ENCODE data around the gene SPTBN5.

SPTBN5 gene

DNA sequence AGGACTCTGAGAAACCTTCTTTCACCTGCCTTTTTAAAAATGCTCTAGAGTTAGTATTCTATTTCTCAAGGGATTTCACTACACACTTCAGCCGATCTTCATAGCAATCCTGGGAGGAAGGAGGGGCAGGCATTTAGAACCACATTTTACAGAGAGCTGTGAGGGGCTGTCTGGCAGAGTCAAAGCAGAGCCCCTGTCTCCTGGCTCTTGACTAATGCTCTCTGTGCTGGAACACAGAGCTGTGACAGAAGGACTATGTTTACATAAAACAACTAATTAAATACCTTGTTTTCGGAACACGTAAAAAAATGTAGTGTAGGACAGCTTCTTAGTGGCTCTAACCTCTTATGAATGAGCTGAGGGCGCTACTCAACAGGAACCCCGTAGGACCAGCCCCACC is 7.6 kb upstream of the SPTBN5 start:
- no peak for DNase-seq

DNA sequence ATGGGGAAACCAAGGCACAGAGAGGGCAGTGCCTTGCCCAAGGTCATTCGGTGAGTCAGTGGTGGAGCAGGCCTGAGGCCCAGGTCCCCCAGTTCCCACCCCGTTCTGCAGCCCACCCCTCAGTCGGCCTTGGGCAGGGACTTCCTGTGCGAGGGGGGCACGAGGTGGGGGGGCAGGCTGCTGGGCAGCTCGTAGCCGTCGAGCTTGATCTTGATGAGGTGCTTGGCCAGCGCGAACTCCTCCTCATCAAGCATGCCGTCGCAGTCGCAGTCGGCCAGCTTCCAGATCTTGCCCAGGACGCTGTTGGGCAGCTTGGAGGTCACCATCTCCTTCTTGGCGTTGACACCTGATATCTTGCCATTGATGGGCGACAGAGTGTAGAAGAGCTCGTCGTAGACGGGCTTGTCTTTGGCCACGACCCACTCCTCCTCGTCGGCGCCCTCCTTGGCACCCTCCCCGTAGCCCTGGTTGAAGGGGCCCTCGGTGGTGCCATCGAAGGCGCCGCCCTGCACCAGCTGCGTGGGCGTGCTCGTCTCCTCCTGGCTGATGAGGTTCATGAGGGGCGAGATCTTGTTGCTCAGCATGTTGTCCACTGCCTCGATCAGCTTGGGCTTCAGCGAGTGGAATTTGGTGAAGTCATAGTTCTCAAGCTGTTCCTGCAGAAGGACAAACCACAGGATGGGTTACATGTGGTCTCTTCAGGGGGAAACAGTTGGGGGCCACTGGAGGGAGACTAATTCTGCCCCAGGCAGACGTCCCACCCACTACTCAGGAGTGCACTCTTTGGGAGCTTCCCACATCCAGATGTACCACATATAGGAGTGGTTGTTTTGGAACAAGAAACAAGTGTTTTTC is 6.9 kb upstream of the SPTBN5 start:
- no peak for DNase-seq

DNA sequence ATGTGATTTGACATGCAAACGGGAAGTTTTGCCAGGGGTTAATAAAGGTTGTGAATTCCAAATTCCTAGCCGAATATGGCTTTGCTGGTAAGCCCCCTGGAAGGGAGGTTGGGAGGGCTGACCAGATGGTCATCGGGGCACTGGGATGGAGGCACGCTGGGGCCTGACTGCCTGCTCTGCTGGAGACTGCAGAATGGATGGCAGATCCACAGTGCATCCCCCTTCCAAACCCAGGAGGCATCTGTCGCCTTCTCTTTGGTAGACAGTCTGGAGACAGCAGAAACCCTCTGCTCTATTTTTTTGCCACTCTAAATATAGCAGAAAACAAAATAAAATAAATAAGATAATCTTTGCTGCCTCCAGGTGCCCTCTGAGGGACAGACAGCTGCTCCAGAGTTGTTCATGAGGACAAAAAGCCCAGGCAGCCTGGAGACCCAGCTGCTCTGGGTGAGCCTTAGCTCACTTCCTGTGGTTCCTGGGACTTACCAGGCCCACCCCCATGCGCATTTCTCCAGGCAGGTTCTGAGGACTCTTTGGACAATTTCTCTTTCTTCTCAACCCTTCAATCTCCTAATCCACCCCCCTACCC is 6.1 kb upstream of the SPTBN5 start:
- no peak for DNase-seq

DNA sequence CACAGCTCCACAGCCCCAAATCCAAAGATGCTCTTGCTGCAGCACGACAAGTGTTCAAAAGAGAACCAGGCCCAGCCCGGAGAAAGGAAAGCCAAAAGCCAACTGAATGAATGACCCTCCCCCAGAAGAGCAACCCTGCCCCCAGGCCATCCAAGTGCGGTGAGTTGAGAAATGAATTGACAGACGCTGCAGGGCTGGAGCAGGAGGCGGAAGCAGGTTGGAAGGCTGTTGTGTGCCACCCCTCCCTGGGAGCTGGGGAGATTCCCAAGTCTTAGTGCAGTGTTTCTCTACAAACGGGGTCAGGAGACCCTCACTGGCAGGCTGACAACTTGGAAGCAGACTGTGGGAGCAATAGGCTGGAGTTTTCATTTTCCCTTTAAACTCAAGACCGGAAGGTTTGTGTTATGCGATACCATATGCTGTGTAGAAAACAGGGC is 3.5 kb upstream of the SPTBN5 start:
- DNase-seq: no peak

DNA sequence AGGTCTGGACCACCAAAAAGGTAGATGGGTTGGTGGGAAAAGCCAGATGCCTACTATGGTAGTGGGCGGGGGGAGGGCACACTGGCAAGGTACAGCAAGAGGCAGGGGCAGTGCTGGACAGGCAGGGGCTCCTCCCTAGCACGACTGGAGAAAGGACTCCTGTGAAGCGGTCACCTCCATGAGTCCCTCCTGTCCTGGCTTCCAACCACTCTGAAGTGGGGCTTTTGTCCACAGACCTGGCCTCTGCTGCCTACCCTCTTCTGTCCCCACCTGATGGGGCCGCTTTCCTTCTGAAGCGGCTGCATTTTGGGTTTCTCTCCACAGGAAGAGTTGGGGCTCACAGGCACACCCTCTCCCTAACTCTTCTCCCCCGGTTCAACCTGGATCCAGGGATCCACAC is 2.7 kb upstream of the SPTBN5 start:
- DNase-seq: no peak

DNA sequence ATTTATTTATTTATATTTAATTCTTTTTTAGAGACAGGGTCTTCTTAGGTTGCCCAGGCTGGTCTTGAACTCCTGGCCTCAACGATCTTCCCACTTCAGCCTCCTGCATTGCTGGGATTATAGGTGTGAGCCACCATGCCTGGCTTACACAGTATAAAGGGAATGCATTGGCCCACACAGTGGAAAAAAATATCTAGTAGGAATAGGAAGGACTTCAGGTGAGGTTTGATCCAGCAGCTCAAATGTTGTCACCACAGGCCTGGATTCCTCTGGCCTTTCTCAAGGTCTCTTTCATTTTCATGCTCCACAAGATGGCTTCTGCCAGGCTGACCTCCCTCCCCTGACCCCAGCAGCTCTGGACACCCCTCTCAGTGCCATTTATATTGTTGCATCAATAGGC is 2.1 kb upstream of the SPTBN5 start:
- DNase-seq: no peak

DNA sequence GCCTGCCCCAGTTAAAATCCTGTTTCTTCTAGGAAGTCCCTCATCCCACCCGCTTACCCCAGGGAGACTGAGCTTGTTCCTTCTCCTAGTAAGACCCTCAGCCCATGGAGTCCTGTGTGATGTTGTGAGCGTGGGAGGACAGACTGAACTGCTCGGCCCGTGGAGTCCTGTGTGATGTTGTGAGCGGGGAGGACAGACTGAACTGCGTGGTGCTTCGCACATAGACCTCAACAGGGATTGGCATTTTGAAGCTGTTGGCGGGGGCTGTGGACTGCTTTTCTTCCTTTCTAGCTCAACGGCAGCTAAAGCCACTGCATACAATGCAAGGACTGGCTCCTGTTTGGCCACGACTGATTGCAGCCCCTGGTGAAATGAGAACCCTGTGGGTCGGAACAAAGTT is 1.6 kb upstream of the SPTBN5 start:
- DNase-seq: no peak

DNA sequence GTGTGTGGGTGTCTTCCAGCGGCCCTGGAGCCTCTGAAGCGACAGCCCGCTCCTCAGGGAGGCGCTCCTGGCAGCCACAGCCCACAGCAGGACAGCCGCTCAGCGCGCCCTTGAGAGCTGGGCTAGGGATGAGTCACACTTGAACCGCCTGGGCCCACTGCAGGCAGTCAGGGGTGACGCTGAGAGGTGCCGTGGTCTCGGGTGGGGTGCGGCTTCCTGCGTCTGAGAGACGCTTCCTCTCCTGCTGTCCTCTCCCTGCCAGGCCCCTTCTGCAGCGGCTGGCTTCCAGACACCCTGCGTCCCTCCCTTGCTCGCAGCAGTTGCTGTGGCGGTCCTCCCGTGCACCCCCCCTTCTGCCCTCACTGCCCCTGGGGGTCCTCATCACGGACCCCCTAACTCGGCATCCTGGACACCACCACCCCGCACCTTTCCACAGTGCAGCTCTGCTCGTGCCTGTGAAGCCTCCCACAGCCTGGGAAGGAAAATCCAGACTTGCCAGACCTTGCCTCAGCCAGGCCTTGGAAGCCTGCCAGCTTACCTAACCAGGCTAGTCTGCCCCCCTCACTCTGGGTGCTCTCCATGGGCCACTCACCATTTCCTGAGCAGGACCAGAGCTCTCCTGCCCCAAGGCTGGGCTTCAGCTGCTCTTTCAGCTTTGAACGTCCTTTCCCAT is 1.1 kb upstream of the SPTBN5 start:
- peak; percentile 27 for DNase-seq

DNA sequence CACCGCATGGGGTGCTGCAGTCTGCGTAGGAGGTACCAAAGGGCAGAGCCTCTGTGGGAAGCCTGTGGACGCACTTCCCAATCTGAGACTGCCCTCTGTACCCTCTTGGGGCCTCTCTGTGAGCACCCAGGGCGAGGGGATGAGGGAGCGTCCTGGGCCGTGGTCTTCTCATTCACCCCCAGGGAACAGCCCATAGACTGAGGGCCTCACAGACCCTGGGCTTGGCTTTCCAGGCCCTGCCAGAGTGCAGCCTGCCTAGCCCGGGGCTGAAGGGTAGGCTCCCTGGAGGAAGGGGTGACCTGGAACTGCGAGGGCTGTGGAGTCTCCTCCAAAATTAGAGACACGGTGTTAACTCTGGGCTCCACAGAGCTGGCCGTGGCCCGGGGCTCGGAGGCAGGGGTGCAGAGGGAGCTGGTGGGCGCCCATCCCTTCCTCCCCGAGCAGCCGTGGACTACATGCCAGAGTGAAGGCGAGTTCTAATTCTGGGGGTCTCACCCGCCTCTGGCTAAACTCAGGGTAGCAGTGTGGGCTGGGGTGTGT is 468 bp upstream of the SPTBN5 start:
- DNase-seq: no peak

DNA sequence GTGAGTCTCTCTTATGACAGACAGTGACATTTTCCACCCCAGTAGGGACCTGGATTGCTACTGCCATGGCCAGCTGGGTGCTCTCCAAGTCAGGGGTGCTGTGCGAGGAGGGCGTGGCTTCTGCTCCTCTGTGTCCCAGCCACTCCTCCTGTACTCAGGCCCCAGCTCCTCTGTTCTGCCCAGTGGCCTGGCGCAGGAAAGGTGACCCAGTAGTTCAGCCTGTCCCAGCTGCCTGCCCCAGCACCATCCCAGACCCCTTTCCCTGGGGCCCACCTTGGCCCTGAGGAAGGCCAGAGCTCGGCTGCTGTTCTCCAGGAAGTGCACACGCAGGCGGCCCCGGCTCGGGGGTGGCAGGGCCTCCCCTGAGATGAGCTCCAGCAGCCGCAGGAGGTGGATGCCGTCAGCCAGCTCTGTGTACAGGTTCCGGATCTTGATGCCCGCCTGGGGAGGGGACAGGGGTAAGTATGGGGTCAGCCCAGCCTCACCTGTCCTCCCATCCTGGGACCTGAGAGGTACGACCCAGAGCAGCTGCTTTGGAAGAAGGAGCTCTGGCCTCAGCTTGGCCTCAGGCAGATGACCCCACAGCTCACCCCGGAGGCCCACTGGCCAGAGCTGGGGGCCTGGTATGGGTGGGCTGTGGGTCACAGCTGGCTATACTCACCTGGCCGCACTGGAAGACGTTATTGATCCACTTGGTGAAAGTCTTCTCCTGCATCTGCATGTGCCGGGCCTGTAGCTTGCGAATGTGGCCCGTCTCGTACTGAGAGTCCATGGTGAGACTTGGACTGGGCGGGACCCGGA is 1.0 kb downstream of the SPTBN5 start:
- no peak for DNase-seq

DNA sequence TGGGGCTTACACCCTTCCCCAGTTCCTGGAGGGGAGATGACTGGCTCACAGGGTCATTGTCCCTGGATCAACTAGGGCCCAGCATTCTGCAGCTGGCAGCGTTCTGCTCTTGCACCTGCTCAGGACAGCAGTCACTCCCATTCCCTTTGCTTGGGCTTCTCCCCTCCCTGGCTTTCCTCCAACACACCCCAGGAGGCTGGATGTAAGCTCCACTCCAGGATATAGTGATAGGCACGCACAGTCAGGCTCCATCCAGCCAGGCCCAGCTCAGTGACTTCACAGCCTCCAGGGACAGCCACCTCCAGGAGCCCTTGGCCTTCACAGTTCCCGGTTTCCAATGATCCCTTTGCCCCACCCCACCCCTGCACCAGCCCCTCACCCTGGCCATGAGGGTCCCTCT is 1.9 kb downstream of the SPTBN5 start:
- no peak for DNase-seq

DNA sequence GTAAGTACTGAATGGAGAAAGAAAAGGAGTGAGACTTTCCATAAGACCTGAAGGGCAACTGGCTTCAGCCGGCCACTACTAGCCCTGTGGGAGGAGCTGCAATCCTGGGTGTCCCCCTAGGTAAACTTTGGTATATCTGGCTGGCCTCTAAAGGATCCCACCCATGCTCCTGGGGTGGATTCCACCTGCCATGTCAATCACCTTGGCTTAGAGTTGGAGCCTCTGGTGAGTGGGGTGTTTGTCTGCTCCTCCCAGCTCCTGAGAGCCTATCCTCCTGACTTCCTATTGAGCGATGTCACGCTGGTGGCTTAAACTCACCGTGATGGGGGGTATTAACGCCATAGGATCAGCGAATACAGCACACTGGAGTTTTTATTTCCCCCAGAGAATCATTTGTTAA is 2.6 kb downstream of the SPTBN5 start:
- no peak for DNase-seq

DNA sequence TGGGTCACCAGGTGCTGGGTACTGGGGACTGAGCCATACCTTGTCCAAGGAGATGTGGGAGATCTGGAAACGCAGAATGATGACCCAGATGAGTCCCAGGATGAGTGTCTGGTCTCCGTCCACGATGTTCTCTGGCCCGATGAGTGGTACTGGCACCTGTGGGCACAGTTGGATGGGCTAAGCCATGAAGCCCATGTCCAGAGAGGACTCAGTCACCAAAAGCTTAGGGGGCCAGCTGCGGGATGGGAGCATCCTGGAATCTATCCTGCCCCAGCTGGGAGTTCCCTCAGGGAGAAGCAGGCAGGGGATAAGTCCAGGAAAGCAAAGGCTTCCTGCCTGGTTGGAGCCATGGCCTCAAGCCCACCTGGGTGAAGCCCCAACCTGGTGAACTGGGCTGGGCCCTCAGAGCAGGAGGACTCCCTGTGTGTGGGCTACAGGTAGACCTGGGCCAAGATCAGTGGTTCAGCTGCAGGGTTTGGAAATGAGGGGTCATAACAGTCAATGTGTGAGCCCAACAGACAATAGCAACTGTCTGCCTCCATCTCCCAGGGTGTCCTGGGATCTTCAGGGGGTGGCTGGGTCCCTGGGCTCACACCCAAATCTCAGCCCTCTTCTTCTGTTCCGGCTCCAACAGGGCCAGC is 3.7 kb downstream of the SPTBN5 start:
- no peak for DNase-seq

DNA sequence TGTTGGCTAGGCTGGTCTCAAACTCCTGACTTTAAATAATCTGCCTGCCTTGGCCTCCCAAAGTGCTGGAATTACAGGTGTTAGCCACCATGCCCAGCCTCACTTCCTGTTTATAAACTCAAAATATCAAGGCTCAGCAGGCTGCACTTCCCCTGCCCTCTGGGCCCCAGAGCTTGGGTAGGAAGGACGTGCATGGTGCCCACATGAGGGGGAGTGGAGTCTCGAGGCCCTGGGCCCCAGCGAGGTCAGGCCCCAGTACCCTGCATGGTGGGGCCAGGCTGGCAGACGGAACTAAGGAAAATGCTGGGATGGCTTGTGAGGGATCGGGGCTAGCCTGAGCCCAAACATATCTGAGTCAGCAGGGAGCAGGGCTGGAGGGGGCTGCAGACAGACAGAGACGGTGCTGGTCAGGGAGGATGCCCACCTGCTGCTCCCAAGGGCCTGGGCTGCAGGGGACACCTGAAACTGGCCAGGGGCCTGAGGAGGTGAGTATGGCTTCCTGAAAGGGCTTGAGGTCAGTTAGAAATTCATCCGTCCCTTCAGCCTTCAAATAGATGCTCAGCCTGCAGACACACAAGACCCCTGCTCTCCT is 5.1 kb downstream of the SPTBN5 start:
- DNase-seq: no peak

DNA sequence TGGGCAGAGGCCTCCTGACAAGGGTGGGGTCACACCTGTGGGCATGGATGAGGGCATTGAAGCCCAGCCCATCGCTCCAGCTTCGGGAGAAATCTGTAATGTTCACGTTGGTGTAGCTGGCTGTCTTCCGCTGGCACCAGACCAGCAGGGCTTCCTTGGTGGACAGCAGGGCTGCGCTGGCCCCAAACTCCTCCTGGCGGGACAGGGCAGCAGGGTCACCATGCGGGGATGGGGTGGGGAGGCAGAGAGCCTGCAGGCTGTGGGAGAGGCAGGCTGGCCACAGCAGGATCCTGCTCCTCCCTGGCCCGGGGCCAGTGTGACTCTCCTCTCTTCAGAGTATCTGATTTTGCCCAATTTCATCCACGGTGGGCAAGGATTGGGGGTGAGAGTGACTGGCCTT is 6.0 kb downstream of the SPTBN5 start:
- DNase-seq: no peak

DNA sequence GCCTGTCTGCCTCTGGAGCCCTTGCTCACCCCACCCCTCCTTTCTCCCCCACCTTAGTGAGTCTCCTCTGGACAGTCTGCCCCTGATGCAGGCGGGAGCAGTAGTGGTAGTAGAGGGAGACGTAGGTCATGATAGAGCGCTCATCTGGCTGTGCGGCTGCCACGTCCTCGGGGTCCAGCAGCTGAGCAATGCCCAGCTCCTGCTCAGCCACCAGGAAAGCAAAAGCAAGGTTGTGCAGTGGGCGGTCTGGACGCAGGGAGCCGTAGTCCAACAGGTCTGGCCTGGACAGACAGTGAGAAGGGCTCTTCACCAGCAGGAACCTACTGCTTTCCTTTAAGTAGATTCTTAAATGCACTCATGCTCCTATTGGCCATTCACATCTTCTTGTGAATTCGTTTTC is 6.7 kb downstream of the SPTBN5 start:
- DNase-seq: no peak

DNA sequence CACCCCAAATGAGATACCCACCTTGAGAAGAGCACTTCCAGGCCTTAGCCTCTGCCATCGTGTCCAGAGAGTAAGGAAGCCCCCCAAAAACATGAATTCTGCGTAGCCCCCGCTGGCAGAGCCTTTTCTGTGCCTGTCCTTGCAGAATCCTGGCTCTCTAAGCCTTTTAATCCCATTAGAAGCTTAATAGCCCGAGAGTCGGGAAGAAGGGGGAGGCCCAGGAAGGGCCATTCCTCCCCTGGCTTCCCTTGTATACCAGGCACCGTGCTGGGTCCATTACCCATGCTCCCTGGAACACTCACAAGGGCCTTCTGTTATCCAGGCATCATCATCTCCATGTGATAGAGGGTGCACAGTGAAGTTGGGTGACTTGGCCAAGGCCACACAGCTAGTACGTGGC is 7.1 kb downstream of the SPTBN5 start:
- DNase-seq: no peak

DNA sequence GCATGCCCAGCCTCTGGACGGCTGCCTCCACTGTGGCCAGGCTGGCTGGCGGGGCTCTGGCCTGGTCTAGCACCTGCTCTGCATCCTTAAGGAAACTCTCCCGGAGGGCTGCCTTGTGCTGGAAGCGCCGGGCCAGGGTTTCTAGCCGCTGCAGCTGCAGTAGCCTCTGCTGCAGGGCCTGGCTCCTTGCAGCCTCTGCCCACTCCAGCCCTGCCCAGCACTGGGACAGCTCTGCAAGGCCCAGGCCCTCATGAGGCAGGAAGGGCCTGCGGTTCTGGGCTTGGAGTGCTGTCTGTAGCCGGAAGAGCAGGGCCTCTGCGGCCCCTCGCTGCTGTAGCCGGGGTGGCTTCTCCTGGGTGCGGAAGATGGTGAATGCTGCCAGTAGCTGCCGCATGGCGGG is 8.0 kb downstream of the SPTBN5 start:
- DNase-seq: no peak

DNA sequence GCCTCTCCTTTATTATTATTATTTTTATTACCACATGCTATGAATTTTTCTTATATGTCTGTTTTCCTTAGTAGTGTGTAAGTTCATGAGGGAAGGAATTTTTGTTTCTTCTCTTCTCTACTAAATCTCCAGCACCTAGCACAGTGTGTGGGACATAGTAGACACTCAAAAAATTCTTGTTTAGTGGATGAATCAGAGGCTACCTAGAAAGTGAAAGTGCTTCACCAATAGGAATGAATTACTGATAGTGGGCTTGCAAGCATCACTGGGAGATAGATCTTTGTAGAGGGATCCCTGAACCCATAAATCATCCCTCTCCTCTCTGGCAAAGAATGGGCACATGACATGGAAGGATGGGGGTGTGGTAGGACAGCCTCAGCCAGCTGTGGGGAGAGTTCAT is 8.5 kb downstream of the SPTBN5 start:
- DNase-seq: no peak

DNA sequence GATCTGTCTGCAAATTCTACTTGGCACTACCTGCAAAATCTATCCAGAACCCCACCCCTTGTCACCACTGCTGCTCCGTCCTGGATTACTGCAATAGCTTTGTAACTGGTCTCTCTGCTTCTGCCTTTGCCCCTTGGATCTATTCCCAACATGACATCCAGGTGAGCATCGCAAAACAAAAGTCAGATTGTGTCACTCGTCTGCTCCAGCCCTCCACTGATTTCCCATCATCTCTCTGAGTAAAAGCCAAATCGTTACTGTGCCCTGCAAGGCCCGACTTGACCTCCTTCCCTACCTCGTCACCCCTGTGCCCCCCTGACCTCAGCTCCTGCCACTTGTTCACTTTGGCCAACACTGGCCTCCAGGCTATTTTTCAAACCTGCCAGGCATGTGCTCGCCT is 9.4 kb downstream of the SPTBN5 start:
- DNase-seq: no peak

DNA sequence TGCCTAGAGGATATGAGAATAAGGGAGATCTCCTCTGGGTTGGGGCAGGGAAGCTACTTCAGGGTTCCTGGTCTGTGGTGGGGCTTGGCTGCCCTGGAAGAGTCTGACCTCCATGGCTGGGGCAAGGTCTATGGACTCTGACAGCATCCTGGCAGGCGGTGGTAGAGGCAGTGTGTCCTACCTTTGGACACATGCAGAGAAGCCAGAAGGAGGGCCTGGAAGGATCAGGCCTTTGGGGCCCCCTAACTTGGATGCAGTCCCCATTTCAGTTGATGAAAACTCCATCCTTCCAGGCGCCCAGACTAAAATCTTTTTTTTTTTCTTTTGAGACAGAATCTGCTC is 10.4 kb downstream of the SPTBN5 start:
- DNase-seq: no peak
